HCT116 (cell line): ENCODE results near the gene UBE2Q2. TPM values are rescaled to one million over a fixed set of nuclear protein-coding genes. Genes with fewer than 3 reads are reported as not detected.

ENCODE experiments used
- ATAC-seq: fragments of 200-7000 bp; cut with Tn5 transposase; 2 replicates; pipeline ENCODE4 v1.9.1; 2020; ENCODE audit warnings: mild to moderate bottlenecking, moderate library complexity
- BruUV-seq: library from RNA; stranded (reverse); fragments of 400-500 nt; replicated peaks from 2 replicates; lab custom pipeline; 2021; lab: Mats Ljungman, UMichigan
- CTCF ChIA-PET: fragments of 300-600 bp; sonication (Branson Sonifier 250); formaldehyde crosslinking; loops from one replicate; lab custom pipeline; 2021; ENCODE audit warnings: antibody characterized with exemption; lab: Charles Lee
- POLR2A ChIA-PET: fragments of 300-600, 350-600 bp; sonication (Branson Sonifier 250); formaldehyde crosslinking; loops from one replicate; lab custom pipeline; 2021; ENCODE audit warnings: antibody characterized with exemption; lab: Charles Lee
- RAD21 ChIA-PET, 2 experiments: fragments of 300-600 bp; sonication (Branson Sonifier 250); formaldehyde crosslinking; loops; one replicate each; lab custom pipeline; 2023; ENCODE audit warnings: low total read pairs in 2 of 2; ENCODE audit not compliant: uncharacterized antibody in 2 of 2, unreplicated experiment in 2 of 2, low non-redundant PET in 1 of 2; lab: Charles Lee
- DNase-seq: peaks from one replicate; pipeline ENCODE4 v3.0.0-alpha.2; 2010; ENCODE audit warnings: low read depth, low spot score
- H2AFZ ChIP-seq: fragments of 200-600 bp; shearing (Covaris generic), sonication (generic); 2 replicates; pipeline ENCODE4 v1.6.1; 2017; ENCODE audit warnings: low read depth, mixed run types, mixed read lengths, antibody characterized with exemption, low read length; ENCODE audit not compliant: poor library complexity, severe bottlenecking
- H3K27ac ChIP-seq: 2 replicates; pipeline ENCODE4 v1.5.1; 2012; ENCODE audit warnings: low read depth, low read length
- H3K27me3 ChIP-seq: fragments of 200-600 bp; sonication (generic); 2 replicates; pipeline ENCODE4 v1.6.1; 2016; ENCODE audit warnings: mixed run types, low read length, mixed read lengths; ENCODE audit not compliant: insufficient read depth
- H3K36me3 ChIP-seq, 2 experiments: fragments of 200-500 bp in 1 of 2; fragments of 200-600 bp in 1 of 2; sonication (Bioruptor generic) in 1 of 2; sonication (generic) in 1 of 2; 2 replicates each; pipeline versions ENCODE4 v1.5.1 to v1.6.1; 2014 to 2016; ENCODE audit warnings: low read length in 2 of 2, inconsistent platforms in 1 of 2, mixed read lengths in 1 of 2, mixed run types in 1 of 2; ENCODE audit not compliant: insufficient read depth in 2 of 2, control insufficient read depth in 1 of 2
- H3K4me1 ChIP-seq, 2 experiments: fragments of 200-600 bp in 1 of 2; sonication (generic) in 1 of 2; 2 replicates each; pipeline versions ENCODE4 v1.5.1 to v1.6.1; 2012 to 2017; ENCODE audit warnings: low read length in 2 of 2, inconsistent platforms in 1 of 2, mild to moderate bottlenecking in 1 of 2, mixed read lengths in 1 of 2, mixed run types in 1 of 2, moderate library complexity in 1 of 2; ENCODE audit not compliant: insufficient read depth in 2 of 2, control insufficient read depth in 1 of 2
- H3K4me2 ChIP-seq: fragments of 200-600 bp; sonication (generic); 2 replicates; pipeline ENCODE4 v1.6.1; 2017; ENCODE audit warnings: mixed run types, low read length, mixed read lengths
- H3K4me3 ChIP-seq, 2 experiments: fragments of 200-600 bp in 1 of 2; sonication (generic) in 1 of 2; replicated peaks in 1 of 2; 2 replicates each; pipeline ENCODE4 v1.5.1; 2011 to 2016; ENCODE audit warnings: low read length in 2 of 2, control low read depth in 1 of 2, low read depth in 1 of 2, mild to moderate bottlenecking in 1 of 2, mixed read lengths in 1 of 2, mixed run types in 1 of 2
- H3K79me2 ChIP-seq: fragments of 200-600 bp; sonication (generic); 2 replicates; pipeline ENCODE4 v1.6.1; 2017; ENCODE audit warnings: mild to moderate bottlenecking, mixed run types, low read length, moderate library complexity, mixed read lengths; ENCODE audit not compliant: insufficient read depth
- H3K9ac ChIP-seq: fragments of 200-600 bp; sonication (generic); 2 replicates; pipeline ENCODE4 v1.6.1; 2016; ENCODE audit warnings: low read length, mixed read lengths
- H3K9me2 ChIP-seq: fragments of 200-600 bp; sonication (generic), shearing (Covaris generic); 2 replicates; pipeline ENCODE4 v1.6.1; 2017; ENCODE audit warnings: mixed run types, mild to moderate bottlenecking, moderate library complexity; ENCODE audit not compliant: insufficient read depth
- H3K9me3 ChIP-seq, 2 experiments: fragments of 200-500 bp in 1 of 2; fragments of 200-600 bp in 1 of 2; sonication (Bioruptor generic) in 1 of 2; sonication (generic) in 1 of 2; 2 replicates each; pipeline ENCODE4 v1.6.1; 2014 to 2017; ENCODE audit warnings: low read length in 2 of 2, mixed read lengths in 2 of 2, inconsistent platforms in 1 of 2, low read depth in 1 of 2, mild to moderate bottlenecking in 1 of 2, mixed run types in 1 of 2, moderate library complexity in 1 of 2; ENCODE audit not compliant: control insufficient read depth in 1 of 2, insufficient read depth in 1 of 2
- H4K20me1 ChIP-seq: fragments of 200-600 bp; sonication (generic), shearing (Covaris generic); 2 replicates; pipeline ENCODE4 v1.6.1; 2017; ENCODE audit warnings: mixed run types, mild to moderate bottlenecking, moderate library complexity; ENCODE audit not compliant: insufficient read depth
- CEBPB ChIP-seq: IDR thresholded peaks from 2 replicates; pipeline ENCODE4 v1.6.1; 2012; ENCODE audit warnings: low read depth
- EZH2phosphoT487 ChIP-seq: fragments of 200-600 bp; IDR thresholded peaks from 2 replicates; pipeline ENCODE4 v1.6.1; 2018; ENCODE audit warnings: antibody characterized with exemption, borderline replicate concordance
- JUND ChIP-seq: IDR thresholded peaks from 2 replicates; pipeline ENCODE4 v1.6.1; 2012
- POLR2A ChIP-seq: IDR thresholded peaks from 2 replicates; pipeline ENCODE4 v1.7.0; 2011; ENCODE audit warnings: borderline replicate concordance; ENCODE audit not compliant: insufficient read depth, insufficient read length; ENCODE audit errors: extremely low read depth
- POLR2AphosphoS5 ChIP-seq: IDR thresholded peaks from 2 replicates; pipeline ENCODE4 v1.6.1; 2011; ENCODE audit warnings: mild to moderate bottlenecking, low read depth, low read length, moderate library complexity
- SP1 ChIP-seq: IDR thresholded peaks from 2 replicates; pipeline ENCODE4 v1.6.1; 2012; ENCODE audit warnings: low read depth
- YY1 ChIP-seq: IDR thresholded peaks from 2 replicates; pipeline ENCODE4 v1.6.1; 2011; ENCODE audit warnings: low read length, low read depth, moderate library complexity, mild to moderate bottlenecking; ENCODE audit not compliant: insufficient replicate concordance; ENCODE audit errors: extremely low read depth
- ZNF274 ChIP-seq: fragments of 200-500 bp; sonication (Bioruptor generic); IDR thresholded peaks from 2 replicates; pipeline ENCODE4 v1.6.1; 2014; ENCODE audit warnings: mild to moderate bottlenecking, low read depth, low read length, inconsistent platforms
- intact Hi-C: fragments of 100-400 bp; cut with micrococcal nuclease; formaldehyde crosslinking; loops from 2 replicates; pipeline ENCODE4 v1.10.0; 2022
- total RNA-seq: library from RNA; stranded (reverse); gene quantifications from one replicate; pipeline ENCODE4 v1.2.1, GENCODE V29; 2021; ENCODE audit not compliant: unreplicated experiment
- TF ChIP-seq, protein P1 (sequence below): IDR thresholded peaks from 2 replicates; pipeline ENCODE4 v1.6.1; 2012; ENCODE audit warnings: low read depth
- TF ChIP-seq, protein P2 (sequence below): IDR thresholded peaks from 2 replicates; pipeline ENCODE4 v1.6.1; 2012
- TF ChIP-seq, protein P3 (sequence below): IDR thresholded peaks from 2 replicates; pipeline ENCODE4 v1.6.1; 2011; ENCODE audit warnings: mild to moderate bottlenecking, low read length, moderate library complexity; ENCODE audit not compliant: insufficient replicate concordance; ENCODE audit errors: extremely low read depth
- TF ChIP-seq, protein P4 (sequence below), 3 experiments: fragments of 200-600 bp in 1 of 3; sonication (generic) in 1 of 3; IDR thresholded peaks in 2 of 3; conservative IDR thresholded peaks in 1 of 3; 2 replicates each; pipeline ENCODE4 v1.5.1; 2012 to 2017; ENCODE audit warnings: low read depth in 2 of 3, low read length in 2 of 3, antibody characterized with exemption in 1 of 3, borderline replicate concordance in 1 of 3, control low read depth in 1 of 3, mild to moderate bottlenecking in 1 of 3, mixed read lengths in 1 of 3, mixed run types in 1 of 3, moderate library complexity in 1 of 3; ENCODE audit not compliant: insufficient read depth in 1 of 3

UBE2Q2 gene
- total RNA-seq, 1 experiment from 2014 or later = 12.3 TPM

DNA sequence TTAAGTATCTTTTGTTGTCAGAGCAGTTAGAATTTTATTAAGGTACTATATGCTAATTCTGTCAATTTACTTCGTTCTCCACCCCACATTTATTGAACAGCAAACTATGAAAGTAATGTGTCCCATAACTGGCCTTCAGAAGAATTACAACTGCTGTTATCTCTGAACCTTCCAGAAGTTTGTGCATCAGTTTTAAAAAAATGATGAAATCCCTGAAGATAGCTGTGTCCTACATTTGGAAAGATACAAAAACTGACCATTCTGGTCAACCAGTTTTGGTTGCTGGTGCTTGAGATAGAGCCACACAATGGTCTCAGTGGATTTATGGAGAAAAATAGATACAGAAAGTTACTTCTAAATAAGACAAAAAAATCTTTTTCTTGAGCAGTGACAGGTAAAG lies 5.9 kb downstream of the UBE2Q2 start:
- Histone ChIP-seq H2AFZ (no peak overlapping the region), H3K9ac (no peak overlapping the region)
- ATAC-seq = no peak
- intact Hi-C loops = no loop called here
- no peak for TF ChIP-seq POLR2A
- TF ChIP-seq EZH2phosphoT487 = no peak
- no peak for TF ChIP-seq POLR2AphosphoS5
- TF ChIP-seq JUND = no peak
- TF ChIP-seq, all 23 proteins: peak for 0
- H3K4me2 ChIP-seq = no peak overlapping the region
- ChIA-PET POLR2A (no interaction called here), CTCF (no interaction called here), RAD21 (no interaction called here)
- peaks cover 7% of the 10 kb centered on the region for H3K79me2 ChIP-seq
- no peak overlapping the region for H3K27ac ChIP-seq
- no peaks in the 10 kb centered on the region for H3K9me3 ChIP-seq
- no peaks in the 10 kb centered on the region; the same call in 1 of the 2 replicates for H4K20me1 ChIP-seq
- no peak for DNase-seq
- H3K4me3 ChIP-seq = no peak overlapping the region
- BruUV-seq = no TSS peak
- no peaks in the 10 kb centered on the region for H3K9me2 ChIP-seq
- H3K4me1 ChIP-seq = peaks cover 8 to 10% of the 10 kb centered on the region in 2 experiments; a peak in 3 of 4 replicates
- H3K36me3 ChIP-seq = no peaks in the 10 kb centered on the region
- H3K27me3 ChIP-seq = no peaks in the 10 kb centered on the region

DNA sequence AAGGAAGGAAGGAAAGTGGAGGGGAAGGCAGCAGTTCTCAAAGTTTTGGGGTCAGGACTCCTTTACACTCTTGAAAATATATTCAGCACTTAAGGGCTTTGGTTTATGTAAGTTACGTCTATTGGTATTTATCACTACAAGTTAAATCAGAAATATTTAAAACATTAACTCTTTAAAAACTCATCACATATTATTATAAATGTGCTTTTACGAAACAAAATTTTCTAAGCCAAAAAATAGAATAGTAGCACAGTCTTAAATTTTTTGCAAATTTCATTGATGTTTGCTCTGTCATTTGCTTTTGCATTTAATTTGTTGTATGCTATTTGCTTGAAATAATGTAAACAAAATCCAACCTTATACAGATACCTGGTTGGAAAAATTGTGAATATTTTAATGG lies 7.5 kb downstream of the UBE2Q2 start:
- RAD21 ChIA-PET = no interaction called here
- H3K9ac ChIP-seq = no peak overlapping the region
- no peak overlapping the region for H3K4me3 ChIP-seq
- peaks cover 4% of the 10 kb centered on the region for H3K79me2 ChIP-seq
- no peak overlapping the region for H2AFZ ChIP-seq
- ATAC-seq = no peak
- no peaks in the 10 kb centered on the region for H3K27me3 ChIP-seq
- H3K27ac ChIP-seq = no peak overlapping the region
- no peak overlapping the region for H3K4me2 ChIP-seq
- H3K36me3 ChIP-seq = no peaks in the 10 kb centered on the region; a peak in 1 of 4 replicates
- no peak for DNase-seq
- intact Hi-C loops = no loop called here
- POLR2A ChIA-PET = no interaction called here
- CTCF ChIA-PET = no interaction called here
- BruUV-seq = no TSS peak
- H4K20me1 ChIP-seq = no peaks in the 10 kb centered on the region; the same call in 1 of the 2 replicates
- no peaks in the 10 kb centered on the region for H3K9me2 ChIP-seq
- no peaks in the 10 kb centered on the region for H3K9me3 ChIP-seq
- no peaks in the 10 kb centered on the region for H3K4me1 ChIP-seq
- TF ChIP-seq POLR2AphosphoS5 (no peak), CEBPB (no peak), JUND (no peak), YY1 (no peak), SP1 (no peak), ZNF274 (no peak)
- TF ChIP-seq, protein P1, sequence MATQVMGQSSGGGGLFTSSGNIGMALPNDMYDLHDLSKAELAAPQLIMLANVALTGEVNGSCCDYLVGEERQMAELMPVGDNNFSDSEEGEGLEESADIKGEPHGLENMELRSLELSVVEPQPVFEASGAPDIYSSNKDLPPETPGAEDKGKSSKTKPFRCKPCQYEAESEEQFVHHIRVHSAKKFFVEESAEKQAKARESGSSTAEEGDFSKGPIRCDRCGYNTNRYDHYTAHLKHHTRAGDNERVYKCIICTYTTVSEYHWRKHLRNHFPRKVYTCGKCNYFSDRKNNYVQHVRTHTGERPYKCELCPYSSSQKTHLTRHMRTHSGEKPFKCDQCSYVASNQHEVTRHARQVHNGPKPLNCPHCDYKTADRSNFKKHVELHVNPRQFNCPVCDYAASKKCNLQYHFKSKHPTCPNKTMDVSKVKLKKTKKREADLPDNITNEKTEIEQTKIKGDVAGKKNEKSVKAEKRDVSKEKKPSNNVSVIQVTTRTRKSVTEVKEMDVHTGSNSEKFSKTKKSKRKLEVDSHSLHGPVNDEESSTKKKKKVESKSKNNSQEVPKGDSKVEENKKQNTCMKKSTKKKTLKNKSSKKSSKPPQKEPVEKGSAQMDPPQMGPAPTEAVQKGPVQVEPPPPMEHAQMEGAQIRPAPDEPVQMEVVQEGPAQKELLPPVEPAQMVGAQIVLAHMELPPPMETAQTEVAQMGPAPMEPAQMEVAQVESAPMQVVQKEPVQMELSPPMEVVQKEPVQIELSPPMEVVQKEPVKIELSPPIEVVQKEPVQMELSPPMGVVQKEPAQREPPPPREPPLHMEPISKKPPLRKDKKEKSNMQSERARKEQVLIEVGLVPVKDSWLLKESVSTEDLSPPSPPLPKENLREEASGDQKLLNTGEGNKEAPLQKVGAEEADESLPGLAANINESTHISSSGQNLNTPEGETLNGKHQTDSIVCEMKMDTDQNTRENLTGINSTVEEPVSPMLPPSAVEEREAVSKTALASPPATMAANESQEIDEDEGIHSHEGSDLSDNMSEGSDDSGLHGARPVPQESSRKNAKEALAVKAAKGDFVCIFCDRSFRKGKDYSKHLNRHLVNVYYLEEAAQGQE = no peak
- TF ChIP-seq, protein P2, sequence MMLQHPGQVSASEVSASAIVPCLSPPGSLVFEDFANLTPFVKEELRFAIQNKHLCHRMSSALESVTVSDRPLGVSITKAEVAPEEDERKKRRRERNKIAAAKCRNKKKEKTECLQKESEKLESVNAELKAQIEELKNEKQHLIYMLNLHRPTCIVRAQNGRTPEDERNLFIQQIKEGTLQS = no peak
- TF ChIP-seq, protein P3, sequence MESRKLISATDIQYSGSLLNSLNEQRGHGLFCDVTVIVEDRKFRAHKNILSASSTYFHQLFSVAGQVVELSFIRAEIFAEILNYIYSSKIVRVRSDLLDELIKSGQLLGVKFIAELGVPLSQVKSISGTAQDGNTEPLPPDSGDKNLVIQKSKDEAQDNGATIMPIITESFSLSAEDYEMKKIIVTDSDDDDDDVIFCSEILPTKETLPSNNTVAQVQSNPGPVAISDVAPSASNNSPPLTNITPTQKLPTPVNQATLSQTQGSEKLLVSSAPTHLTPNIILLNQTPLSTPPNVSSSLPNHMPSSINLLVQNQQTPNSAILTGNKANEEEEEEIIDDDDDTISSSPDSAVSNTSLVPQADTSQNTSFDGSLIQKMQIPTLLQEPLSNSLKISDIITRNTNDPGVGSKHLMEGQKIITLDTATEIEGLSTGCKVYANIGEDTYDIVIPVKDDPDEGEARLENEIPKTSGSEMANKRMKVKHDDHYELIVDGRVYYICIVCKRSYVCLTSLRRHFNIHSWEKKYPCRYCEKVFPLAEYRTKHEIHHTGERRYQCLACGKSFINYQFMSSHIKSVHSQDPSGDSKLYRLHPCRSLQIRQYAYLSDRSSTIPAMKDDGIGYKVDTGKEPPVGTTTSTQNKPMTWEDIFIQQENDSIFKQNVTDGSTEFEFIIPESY = no peak
- TF ChIP-seq, protein P4, sequence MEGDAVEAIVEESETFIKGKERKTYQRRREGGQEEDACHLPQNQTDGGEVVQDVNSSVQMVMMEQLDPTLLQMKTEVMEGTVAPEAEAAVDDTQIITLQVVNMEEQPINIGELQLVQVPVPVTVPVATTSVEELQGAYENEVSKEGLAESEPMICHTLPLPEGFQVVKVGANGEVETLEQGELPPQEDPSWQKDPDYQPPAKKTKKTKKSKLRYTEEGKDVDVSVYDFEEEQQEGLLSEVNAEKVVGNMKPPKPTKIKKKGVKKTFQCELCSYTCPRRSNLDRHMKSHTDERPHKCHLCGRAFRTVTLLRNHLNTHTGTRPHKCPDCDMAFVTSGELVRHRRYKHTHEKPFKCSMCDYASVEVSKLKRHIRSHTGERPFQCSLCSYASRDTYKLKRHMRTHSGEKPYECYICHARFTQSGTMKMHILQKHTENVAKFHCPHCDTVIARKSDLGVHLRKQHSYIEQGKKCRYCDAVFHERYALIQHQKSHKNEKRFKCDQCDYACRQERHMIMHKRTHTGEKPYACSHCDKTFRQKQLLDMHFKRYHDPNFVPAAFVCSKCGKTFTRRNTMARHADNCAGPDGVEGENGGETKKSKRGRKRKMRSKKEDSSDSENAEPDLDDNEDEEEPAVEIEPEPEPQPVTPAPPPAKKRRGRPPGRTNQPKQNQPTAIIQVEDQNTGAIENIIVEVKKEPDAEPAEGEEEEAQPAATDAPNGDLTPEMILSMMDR (IDR thresholded peaks at IDR 0.05 in 2 of 3, conservative IDR thresholded peaks at IDR 0.05 in 1 of 3; ENCODE audit: borderline replicate concordance in 1 of 3, insufficient read depth in 1 of 3, low read depth in 2 of 3, low read length in 2 of 3) = no peak
